IMR-90 (cell line): Measurements from ENCODE around the gene CLRN3. TPM values are rescaled to one million over a fixed set of nuclear protein-coding genes. Genes with fewer than 3 reads are reported as not detected.

Experiments used
- ATAC-seq: fragments of 200-7000 bp; cut with Tn5 transposase; 2 replicates; pipeline ENCODE4 v1.9.1; 2020; ENCODE audit warnings: low read depth, mild to moderate bottlenecking, moderate library complexity
- BruUV-seq: library from RNA; stranded (reverse); fragments of 400-500 nt; replicated peaks from 2 replicates; lab custom pipeline; 2021; lab: Mats Ljungman, UMichigan
- CTCF ChIA-PET: fragments of 300-600 bp; formaldehyde crosslinking; extraction: SDS; loops from one replicate; lab custom pipeline; 2021; ENCODE audit warnings: antibody characterized with exemption; lab: Yijun Ruan, JAX
- POLR2A ChIA-PET: fragments of 300-600 bp; sonication (Branson Sonifier 250); formaldehyde crosslinking; loops from one replicate; lab custom pipeline; 2022; ENCODE audit warnings: antibody characterized with exemption; ENCODE audit not compliant: unreplicated experiment; lab: Charles Lee
- DNase-seq: peaks from one replicate; pipeline ENCODE4 v3.0.0; 2013
- H2AFZ ChIP-seq: replicated peaks from 2 replicates; pipeline ENCODE3; 2013; ENCODE audit warnings: low read length, mild to moderate bottlenecking; ENCODE audit not compliant: poor library complexity
- H2AK5ac ChIP-seq: 2 replicates; pipeline ENCODE4 v1.6.1; 2013; ENCODE audit warnings: low read depth, low read length, inconsistent platforms
- H2AK9ac ChIP-seq: replicated peaks from 2 replicates; pipeline ENCODE3; 2013; ENCODE audit warnings: mild to moderate bottlenecking, low read depth, low read length, moderate library complexity; ENCODE audit not compliant: poor library complexity
- H2BK120ac ChIP-seq: 2 replicates; pipeline ENCODE4 v1.6.1; 2013; ENCODE audit warnings: low read depth, low read length, inconsistent platforms
- H2BK15ac ChIP-seq: 3 replicates; pipeline ENCODE4 v1.6.1; 2013; ENCODE audit warnings: low read depth, low read length, inconsistent platforms
- H2BK20ac ChIP-seq: 2 replicates; pipeline ENCODE4 v1.6.1; 2013; ENCODE audit warnings: low read depth, mild to moderate bottlenecking, inconsistent platforms, low read length, moderate library complexity
- H2BK5ac ChIP-seq: 2 replicates; pipeline ENCODE4 v1.6.1; 2013; ENCODE audit warnings: mild to moderate bottlenecking, low read depth, low read length, inconsistent platforms; ENCODE audit not compliant: poor library complexity, severe bottlenecking
- H3K14ac ChIP-seq: replicated peaks from 2 replicates; pipeline ENCODE4 v1.6.1; 2013; ENCODE audit warnings: low read depth, low read length, inconsistent platforms
- H3K18ac ChIP-seq: 2 replicates; pipeline ENCODE4 v1.6.1; 2013; ENCODE audit warnings: low read depth, low read length, control low read depth
- H3K23ac ChIP-seq: 2 replicates; pipeline ENCODE4 v1.6.1; 2013; ENCODE audit warnings: low read depth, low read length, inconsistent platforms
- H3K27ac ChIP-seq: 2 replicates; pipeline ENCODE4 v1.5.1; 2013; ENCODE audit warnings: mild to moderate bottlenecking, control low read depth, low read length; ENCODE audit not compliant: insufficient read depth
- H3K27me3 ChIP-seq: 2 replicates; pipeline ENCODE4 v1.6.1; 2013; ENCODE audit warnings: low read length; ENCODE audit not compliant: control insufficient read depth, insufficient read depth
- H3K36me3 ChIP-seq: 2 replicates; pipeline ENCODE4 v1.6.1; 2013; ENCODE audit warnings: low read length, mixed read lengths; ENCODE audit not compliant: control insufficient read depth, insufficient read depth
- H3K4ac ChIP-seq: 2 replicates; pipeline ENCODE4 v1.6.1; 2013; ENCODE audit warnings: low read depth, low read length, inconsistent platforms
- H3K4me1 ChIP-seq: 2 replicates; pipeline ENCODE4 v1.6.1; 2013; ENCODE audit warnings: low read length, mixed read lengths; ENCODE audit not compliant: control insufficient read depth, insufficient read depth
- H3K4me2 ChIP-seq: 2 replicates; pipeline ENCODE4 v1.6.1; 2013; ENCODE audit warnings: low read depth, mild to moderate bottlenecking, control low read depth, low read length, moderate library complexity
- H3K4me3 ChIP-seq: 2 replicates; pipeline ENCODE4 v1.5.1; 2013; ENCODE audit warnings: low read depth, mild to moderate bottlenecking, control low read depth, low read length, moderate library complexity; ENCODE audit not compliant: insufficient read depth
- H3K56ac ChIP-seq: 2 replicates; pipeline ENCODE4 v1.6.1; 2013; ENCODE audit warnings: low read length, inconsistent platforms; ENCODE audit not compliant: insufficient read depth; ENCODE audit errors: extremely low read depth
- H3K79me1 ChIP-seq, 2 experiments: 2 replicates each; pipeline ENCODE4 v1.6.1; 2013; ENCODE audit warnings: low read length in 2 of 2, inconsistent platforms in 1 of 2, low read depth in 1 of 2
- H3K9ac ChIP-seq: 2 replicates; pipeline ENCODE4 v1.6.1; 2013; ENCODE audit warnings: low read depth, low read length, control low read depth
- H3K9me1 ChIP-seq: 2 replicates; pipeline ENCODE4 v1.6.1; 2013; ENCODE audit warnings: low read length, inconsistent platforms; ENCODE audit not compliant: insufficient read depth
- H3K9me3 ChIP-seq: 2 replicates; pipeline ENCODE4 v1.6.1; 2013; ENCODE audit warnings: low read length; ENCODE audit not compliant: control insufficient read depth, insufficient read depth
- H4K20me1 ChIP-seq: 2 replicates; pipeline ENCODE4 v1.6.1; 2013; ENCODE audit warnings: low read length, inconsistent platforms; ENCODE audit not compliant: insufficient read depth
- H4K5ac ChIP-seq: 2 replicates; pipeline ENCODE4 v1.6.1; 2013; ENCODE audit warnings: mild to moderate bottlenecking, low read depth, low read length, control low read depth
- H4K8ac ChIP-seq, 2 experiments: 2 replicates each; pipeline ENCODE4 v1.6.1; 2013; ENCODE audit warnings: low read depth in 2 of 2, low read length in 2 of 2, control low read depth in 1 of 2, inconsistent platforms in 1 of 2
- H4K91ac ChIP-seq: 2 replicates; pipeline ENCODE4 v1.6.1; 2013; ENCODE audit warnings: low read depth, low read length, inconsistent platforms; ENCODE audit not compliant: insufficient read depth
- BHLHE40 ChIP-seq: fragments of 150-350 bp; IDR thresholded peaks from 2 replicates; pipeline ENCODE4 v1.6.1; 2016; ENCODE audit warnings: mild to moderate bottlenecking, low read depth, low read length
- CEBPB ChIP-seq: IDR thresholded peaks from 2 replicates; pipeline ENCODE4 v1.6.1; 2012; ENCODE audit warnings: low read depth, low read length, improper control_type of control experiment
- CHD1 ChIP-seq: IDR thresholded peaks from 2 replicates; pipeline ENCODE4 v1.6.1; 2012; ENCODE audit warnings: low read depth, low read length, improper control_type of control experiment
- MAFK ChIP-seq: IDR thresholded peaks from 2 replicates; pipeline ENCODE4 v1.6.1; 2012; ENCODE audit warnings: low read depth, low read length, improper control_type of control experiment
- MXI1 ChIP-seq: IDR thresholded peaks from 2 replicates; pipeline ENCODE4 v1.6.1; 2012; ENCODE audit warnings: low read depth, mild to moderate bottlenecking, low read length, moderate library complexity, borderline replicate concordance
- POLR2A ChIP-seq: IDR thresholded peaks from 2 replicates; pipeline ENCODE4 v1.6.1; 2012; ENCODE audit warnings: mild to moderate bottlenecking, low read depth, low read length
- RAD21 ChIP-seq: IDR thresholded peaks from 2 replicates; pipeline ENCODE4 v1.6.1; 2012; ENCODE audit warnings: low read length, improper control_type of control experiment
- RCOR1 ChIP-seq: IDR thresholded peaks from 2 replicates; pipeline ENCODE4 v1.6.1; 2012; ENCODE audit warnings: mild to moderate bottlenecking, low read length, improper control_type of control experiment; ENCODE audit not compliant: insufficient replicate concordance
- RFX5 ChIP-seq: IDR thresholded peaks from 2 replicates; pipeline ENCODE4 v1.8.0; 2012; ENCODE audit warnings: low read depth, mild to moderate bottlenecking, low read length, moderate library complexity
- SMC3 ChIP-seq: fragments of 150-350 bp; IDR thresholded peaks from 2 replicates; pipeline ENCODE4 v1.6.1; 2016; ENCODE audit warnings: low read depth, mild to moderate bottlenecking, antibody characterized with exemption, low read length, moderate library complexity
- WGBS, 2 experiments: methylation state at CpG; one replicate each; pipeline versions ENCODE4 v1.1.5 to v1.1.7; 2013; ENCODE audit warnings: missing lambda C conversion rate in 2 of 2; ENCODE audit not compliant: insufficient read length in 1 of 2; ENCODE audit errors: extremely low coverage in 2 of 2; 5-methylcytosine and 5-hydroxymethylcytosine counted together
- dilution Hi-C: fragments of 300-500 bp; cut with HindIII; formaldehyde crosslinking; loops from one replicate; pipeline ENCODE4 v1.14.3; 2018; ENCODE audit warnings: low sequenced_read_pairs; ENCODE audit not compliant: unreplicated experiment
- in situ Hi-C: fragments of 300-500 bp; cut with MboI; formaldehyde crosslinking; loops from 3 replicates; pipeline ENCODE4 v1.14.3; 2019; ENCODE audit warnings: low sequenced_read_pairs, inconsistent platforms, mixed read lengths
- intact Hi-C: fragments of 100-400 bp; cut with micrococcal nuclease; formaldehyde crosslinking; loops from 2 replicates; pipeline ENCODE4 v1.10.0; 2022
- polyA plus RNA-seq, 3 experiments: library from polyadenylated mRNA; depleted of rRNA; stranded (reverse); fragments of >200 nt; gene quantifications; 2 replicates each; pipeline ENCODE4 v1.2.3, GENCODE V29; 2012; ENCODE audit warnings: low replicate concordance in 1 of 3
- total RNA-seq: library from RNA; depleted of rRNA; stranded (reverse); fragments of >200 nt; gene quantifications from 2 replicates; pipeline ENCODE4 v1.2.3, GENCODE V29; 2012
- TF ChIP-seq, protein P1 (sequence below): fragments of 150-350 bp; IDR thresholded peaks from 2 replicates; pipeline ENCODE4 v1.6.1; 2016; ENCODE audit warnings: low read depth, mild to moderate bottlenecking, low read length, moderate library complexity, borderline replicate concordance
- TF ChIP-seq, protein P2 (sequence below): conservative IDR thresholded peaks from 2 replicates; pipeline ENCODE4 v1.5.1; 2012; ENCODE audit warnings: mild to moderate bottlenecking, low read depth, low read length, improper control_type of control experiment
- TF ChIP-seq, protein P3 (sequence below): fragments of 150-350 bp; IDR thresholded peaks from 2 replicates; pipeline ENCODE4 v1.6.1; 2017; ENCODE audit warnings: mild to moderate bottlenecking, antibody characterized with exemption, low read length, low read depth

Gene CLRN3
- total and polyA plus RNA-seq, 2 of the 4 experiments (the other 2 are of a cell fraction) = not detected

DNA sequence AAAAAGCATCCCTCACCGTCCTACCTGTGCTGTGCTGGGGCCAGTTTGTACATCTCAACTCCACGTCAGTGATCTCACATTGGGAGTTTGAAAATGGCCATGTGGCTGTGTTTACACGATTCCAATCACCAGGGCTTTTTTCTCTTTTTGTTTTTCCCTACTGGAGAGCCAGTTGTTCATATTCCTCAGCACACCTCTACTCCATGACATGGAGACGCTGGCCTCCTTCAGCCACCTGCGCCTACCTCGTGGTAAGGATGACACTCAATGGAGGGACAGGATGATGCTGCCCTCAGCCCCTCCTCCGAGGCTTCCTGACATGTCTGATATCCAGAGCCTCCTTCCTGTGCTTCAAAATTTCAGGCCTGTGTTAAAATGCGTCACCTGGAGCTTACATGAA, 10.3 kb downstream of the CLRN3 start:
- intact Hi-C loops = no loop called here
- Histone ChIP-seq H3K9me3 (no peaks in the 10 kb centered on the region), H3K9ac (no peak overlapping the region), H2AK9ac (no peak overlapping the region), H3K9me1 (no peaks in the 10 kb centered on the region; the same call in 1 of the 2 replicates), H3K14ac (no peak overlapping the region), H3K23ac (no peak overlapping the region), H2AFZ (no peak overlapping the region), H3K18ac (no peak overlapping the region), H3K4me2 (no peak overlapping the region), H3K4me3 (no peak overlapping the region), H2BK15ac (no peak overlapping the region), H4K91ac (no peak overlapping the region), H3K36me3 (no peaks in the 10 kb centered on the region), H2AK5ac (no peak overlapping the region), H3K56ac (no peak overlapping the region), H2BK5ac (no peak overlapping the region), H3K27me3 (no peaks in the 10 kb centered on the region), H3K79me1 (no peaks in the 10 kb centered on the region), H3K4me1 (no peaks in the 10 kb centered on the region), H2BK20ac (no peak overlapping the region), H4K8ac (no peak overlapping the region), H4K5ac (no peak overlapping the region), H3K27ac (no peak overlapping the region), H2BK120ac (no peak overlapping the region), H3K4ac (no peak overlapping the region), H4K20me1 (no peaks in the 10 kb centered on the region)
- dilution Hi-C loops = no loop called here
- ChIA-PET CTCF (no interaction called here), POLR2A (no interaction called here)
- DNase-seq = no peak
- in situ Hi-C loops = no loop called here
- BruUV-seq = no TSS peak
- ATAC-seq = no peak
- WGBS, 2 experiments = 60% methylated on average over 3 of the region's 8 CpGs; no CpG with 5 or more reads in 1 of the 2 experiments
- no peak for TF ChIP-seq POLR2A
- TF ChIP-seq, protein P1, sequence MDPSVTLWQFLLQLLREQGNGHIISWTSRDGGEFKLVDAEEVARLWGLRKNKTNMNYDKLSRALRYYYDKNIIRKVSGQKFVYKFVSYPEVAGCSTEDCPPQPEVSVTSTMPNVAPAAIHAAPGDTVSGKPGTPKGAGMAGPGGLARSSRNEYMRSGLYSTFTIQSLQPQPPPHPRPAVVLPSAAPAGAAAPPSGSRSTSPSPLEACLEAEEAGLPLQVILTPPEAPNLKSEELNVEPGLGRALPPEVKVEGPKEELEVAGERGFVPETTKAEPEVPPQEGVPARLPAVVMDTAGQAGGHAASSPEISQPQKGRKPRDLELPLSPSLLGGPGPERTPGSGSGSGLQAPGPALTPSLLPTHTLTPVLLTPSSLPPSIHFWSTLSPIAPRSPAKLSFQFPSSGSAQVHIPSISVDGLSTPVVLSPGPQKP = no peak
- TF ChIP-seq BHLHE40 = no peak
- no peak for TF ChIP-seq SMC3
- TF ChIP-seq CHD1 = no peak
- TF ChIP-seq, protein P2, sequence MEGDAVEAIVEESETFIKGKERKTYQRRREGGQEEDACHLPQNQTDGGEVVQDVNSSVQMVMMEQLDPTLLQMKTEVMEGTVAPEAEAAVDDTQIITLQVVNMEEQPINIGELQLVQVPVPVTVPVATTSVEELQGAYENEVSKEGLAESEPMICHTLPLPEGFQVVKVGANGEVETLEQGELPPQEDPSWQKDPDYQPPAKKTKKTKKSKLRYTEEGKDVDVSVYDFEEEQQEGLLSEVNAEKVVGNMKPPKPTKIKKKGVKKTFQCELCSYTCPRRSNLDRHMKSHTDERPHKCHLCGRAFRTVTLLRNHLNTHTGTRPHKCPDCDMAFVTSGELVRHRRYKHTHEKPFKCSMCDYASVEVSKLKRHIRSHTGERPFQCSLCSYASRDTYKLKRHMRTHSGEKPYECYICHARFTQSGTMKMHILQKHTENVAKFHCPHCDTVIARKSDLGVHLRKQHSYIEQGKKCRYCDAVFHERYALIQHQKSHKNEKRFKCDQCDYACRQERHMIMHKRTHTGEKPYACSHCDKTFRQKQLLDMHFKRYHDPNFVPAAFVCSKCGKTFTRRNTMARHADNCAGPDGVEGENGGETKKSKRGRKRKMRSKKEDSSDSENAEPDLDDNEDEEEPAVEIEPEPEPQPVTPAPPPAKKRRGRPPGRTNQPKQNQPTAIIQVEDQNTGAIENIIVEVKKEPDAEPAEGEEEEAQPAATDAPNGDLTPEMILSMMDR = no peak
- TF ChIP-seq RCOR1 = no peak
- TF ChIP-seq MXI1 = no peak
- TF ChIP-seq CEBPB = no peak
- TF ChIP-seq, protein P3, sequence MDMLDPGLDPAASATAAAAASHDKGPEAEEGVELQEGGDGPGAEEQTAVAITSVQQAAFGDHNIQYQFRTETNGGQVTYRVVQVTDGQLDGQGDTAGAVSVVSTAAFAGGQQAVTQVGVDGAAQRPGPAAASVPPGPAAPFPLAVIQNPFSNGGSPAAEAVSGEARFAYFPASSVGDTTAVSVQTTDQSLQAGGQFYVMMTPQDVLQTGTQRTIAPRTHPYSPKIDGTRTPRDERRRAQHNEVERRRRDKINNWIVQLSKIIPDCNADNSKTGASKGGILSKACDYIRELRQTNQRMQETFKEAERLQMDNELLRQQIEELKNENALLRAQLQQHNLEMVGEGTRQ = no peak
- TF ChIP-seq MAFK = no peak
- no peak for TF ChIP-seq RFX5
- TF ChIP-seq RAD21 = no peak
